HG02885 (cell line): ENCODE data around the gene LEMD2.

ENCODE experiments used
- ATAC-seq: cut with Tn5 transposase; IDR thresholded peaks from one replicate; pipeline ENCODE4 v1.9.1; 2021; ENCODE audit warnings: mild to moderate bottlenecking; ENCODE audit not compliant: unreplicated experiment, poor library complexity

LEMD2 gene

DNA sequence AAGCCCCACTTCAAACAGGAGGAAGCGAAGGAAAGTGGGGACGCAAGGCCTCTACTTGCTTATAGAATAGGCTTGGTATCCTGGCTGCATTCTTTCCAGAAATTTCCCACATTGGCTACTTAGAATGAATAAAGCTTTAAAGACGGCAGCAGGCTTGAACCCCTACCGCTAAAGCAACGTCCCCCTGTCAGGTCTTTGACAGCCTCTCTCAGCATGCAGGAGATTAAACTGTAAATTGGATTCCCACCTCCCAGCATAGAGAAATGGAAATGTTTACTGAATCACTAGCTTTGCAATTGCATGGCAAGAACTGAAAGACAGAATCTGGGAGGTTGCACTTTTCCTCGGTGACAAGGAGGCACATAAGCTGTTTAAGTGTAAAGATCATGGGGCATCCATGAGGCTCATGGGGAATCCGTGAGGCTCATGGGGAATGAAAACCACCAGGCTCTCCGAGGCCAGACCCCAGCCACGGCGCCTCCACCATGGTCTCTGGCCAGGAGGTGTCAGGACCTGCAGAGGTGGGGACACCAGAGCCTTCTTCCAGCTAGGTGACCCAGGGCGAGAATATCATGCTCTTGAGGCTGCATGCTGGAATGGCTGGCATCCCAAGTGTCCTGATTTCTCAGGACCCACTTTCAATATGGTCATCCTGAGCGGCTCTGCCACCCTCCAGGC, 10.3 kb downstream of the LEMD2 start:
- no peak for ATAC-seq

DNA sequence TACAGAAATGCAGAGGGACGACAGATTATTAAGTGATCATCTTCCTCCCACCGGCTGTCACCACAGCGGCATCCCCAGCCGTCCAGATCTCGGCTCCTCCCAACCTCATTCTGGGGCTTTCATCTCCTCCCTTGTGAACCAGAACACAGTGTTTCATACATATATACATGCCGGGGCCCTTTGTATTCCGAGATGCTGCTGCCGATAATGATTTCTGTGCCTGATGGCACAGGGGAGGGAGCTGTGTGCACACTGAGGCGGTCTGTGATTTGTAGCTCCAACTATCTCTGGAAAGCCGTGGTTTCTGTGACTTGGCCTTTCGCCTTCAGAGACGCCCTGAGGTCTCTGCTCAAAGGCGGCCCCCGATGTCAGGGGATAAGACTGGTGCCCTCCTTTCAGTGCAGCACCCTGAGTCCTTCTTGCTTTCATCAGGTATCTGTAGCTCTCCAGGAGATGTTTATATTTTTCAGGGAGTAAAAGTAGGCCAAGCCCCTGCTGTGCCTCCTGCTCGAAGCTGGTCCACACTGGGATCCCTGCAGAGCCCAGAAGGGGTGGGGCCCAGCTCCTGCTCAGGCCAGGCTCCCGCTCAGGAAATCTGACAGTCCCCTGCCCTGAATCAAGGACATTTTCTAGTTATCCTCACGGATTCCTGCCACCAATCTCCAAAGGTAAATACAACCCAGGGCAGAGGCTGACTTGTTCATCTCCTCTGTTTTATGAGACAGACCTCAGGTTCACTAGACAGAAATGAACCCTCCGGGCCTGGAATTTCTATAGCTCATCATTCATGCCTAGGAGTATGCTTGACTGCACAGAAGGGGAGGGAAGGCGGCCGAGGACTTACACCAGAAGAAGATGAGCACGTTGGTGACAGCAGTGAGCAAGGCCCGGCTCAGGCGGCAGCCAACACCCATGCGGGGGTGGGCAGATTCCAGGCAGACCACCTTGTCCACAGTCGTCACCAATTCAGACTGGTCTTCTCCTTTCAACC, 11.2 kb downstream of the LEMD2 start:
- no peak for ATAC-seq

DNA sequence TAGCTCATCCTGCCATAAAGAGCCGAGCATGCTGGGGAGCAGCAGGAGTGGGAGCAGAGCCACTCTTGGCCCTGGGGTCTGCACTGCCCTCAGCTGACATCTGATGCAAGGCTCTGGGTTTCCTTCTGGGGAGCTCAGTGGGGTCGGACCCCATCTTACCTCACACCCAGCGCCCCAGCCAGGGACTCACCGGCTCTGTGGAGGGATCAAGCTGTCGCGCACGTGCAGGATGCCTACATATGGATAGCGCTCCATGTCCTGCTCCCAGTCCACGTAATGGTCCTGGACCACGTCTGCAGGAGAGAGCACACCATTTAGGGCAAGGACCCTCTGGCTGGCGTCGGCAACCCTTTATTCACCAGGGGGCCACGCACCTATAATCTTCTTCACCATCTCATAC, 12.2 kb downstream of the LEMD2 start:
- no peak for ATAC-seq

DNA sequence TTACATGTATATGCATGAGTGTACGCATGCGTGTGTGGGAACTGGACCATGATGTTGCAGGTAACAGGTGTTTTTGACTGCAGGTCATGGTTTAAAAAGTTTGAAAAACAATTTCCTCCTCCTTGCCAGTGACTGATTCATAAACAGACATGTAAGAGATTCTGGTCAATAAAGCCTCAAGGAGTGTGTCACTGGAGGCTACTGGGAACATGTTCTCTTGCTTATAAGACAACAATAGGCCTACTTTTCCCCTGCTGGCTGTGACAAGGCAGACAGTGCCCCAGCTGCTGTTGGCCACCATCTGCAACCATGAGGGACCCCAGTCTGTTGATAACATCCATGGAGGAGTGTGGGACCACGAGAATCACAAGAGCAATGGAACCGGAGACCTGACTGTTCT, 12.7 kb downstream of the LEMD2 start:
- no peak for ATAC-seq

DNA sequence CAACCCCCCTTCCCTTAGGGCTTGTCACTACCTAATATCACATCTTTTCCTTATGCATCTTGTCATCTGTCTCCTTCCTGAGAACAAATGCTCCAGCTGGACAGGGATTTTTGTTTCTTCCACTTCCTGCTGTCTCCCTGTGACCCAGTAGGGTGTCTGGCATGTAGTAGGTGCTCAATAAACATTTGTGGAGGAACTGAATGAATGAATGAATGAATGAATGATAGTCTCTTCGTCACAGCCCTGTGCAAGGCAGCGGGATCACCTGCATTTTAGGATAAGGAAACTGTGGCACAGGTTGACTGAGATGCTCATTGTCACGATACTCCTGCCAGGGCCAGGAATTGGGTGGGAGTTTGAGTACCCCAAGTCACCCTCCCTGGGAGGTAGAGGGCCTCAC, 14.2 kb downstream of the LEMD2 start:
- no peak for ATAC-seq

DNA sequence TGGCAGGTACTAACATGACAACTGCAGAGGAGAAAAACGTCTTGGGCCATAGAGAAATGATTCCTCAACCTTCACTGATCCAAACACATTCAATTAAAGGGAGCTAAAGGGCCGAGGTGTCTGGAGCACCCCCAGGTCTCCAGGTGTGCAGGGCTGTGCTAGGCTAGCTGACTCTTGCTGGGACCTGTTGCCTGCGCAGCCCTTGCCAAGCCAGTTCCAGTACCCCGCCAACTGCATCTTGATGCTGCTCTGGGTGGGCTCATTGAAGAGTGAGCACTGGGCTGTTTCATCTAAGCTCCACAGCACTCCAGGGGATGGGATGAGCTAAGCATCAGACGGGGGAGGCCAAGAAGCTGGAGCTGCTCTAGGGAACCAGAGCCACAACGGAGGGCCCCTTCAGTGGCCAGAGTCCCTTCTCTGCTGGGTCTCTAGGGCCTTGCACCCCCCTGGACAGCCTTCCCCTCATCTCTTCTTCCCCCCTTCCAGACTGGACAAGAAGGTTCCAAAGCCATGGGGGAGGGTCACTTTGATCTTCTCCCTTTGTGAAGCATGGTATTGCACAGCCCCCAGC, 15.9 kb downstream of the LEMD2 start:
- ATAC-seq: no peak

DNA sequence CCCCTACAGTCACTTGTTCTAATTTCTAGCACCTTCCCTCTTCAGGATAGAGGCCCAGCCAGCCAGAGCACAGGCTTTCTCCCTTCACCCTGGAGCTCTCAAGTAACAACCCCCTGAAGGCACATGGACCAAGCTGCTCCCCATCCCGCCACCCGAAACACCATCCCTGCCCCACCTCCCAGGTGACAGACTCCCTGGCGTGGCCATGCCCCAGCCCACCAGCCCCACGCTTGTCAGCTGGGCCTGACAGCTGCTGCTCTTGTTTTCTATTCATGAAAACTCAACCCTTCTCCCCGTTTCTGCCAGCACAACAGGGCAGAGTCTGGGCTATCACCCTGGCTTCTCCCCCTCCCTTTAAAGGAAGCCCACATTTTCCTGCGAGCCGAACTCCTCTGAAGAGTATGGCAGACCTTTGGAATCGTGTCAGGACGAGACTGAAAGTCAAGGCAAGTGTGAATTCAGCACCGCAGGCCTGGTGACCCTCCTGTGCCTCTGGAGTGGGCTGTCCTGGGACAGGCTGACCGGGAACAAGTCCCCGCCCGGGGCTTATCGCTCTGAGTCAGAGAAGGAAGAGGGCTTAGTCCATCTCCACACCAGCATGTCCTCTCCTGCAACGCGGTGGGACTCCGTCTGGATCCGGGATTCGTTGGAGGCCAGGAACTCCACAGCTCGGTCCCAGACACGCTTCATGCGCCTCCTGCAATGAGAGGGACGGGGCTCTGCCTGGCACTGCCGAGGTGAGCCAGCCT, 16.7 kb downstream of the LEMD2 start:
- ATAC-seq: no peak

DNA sequence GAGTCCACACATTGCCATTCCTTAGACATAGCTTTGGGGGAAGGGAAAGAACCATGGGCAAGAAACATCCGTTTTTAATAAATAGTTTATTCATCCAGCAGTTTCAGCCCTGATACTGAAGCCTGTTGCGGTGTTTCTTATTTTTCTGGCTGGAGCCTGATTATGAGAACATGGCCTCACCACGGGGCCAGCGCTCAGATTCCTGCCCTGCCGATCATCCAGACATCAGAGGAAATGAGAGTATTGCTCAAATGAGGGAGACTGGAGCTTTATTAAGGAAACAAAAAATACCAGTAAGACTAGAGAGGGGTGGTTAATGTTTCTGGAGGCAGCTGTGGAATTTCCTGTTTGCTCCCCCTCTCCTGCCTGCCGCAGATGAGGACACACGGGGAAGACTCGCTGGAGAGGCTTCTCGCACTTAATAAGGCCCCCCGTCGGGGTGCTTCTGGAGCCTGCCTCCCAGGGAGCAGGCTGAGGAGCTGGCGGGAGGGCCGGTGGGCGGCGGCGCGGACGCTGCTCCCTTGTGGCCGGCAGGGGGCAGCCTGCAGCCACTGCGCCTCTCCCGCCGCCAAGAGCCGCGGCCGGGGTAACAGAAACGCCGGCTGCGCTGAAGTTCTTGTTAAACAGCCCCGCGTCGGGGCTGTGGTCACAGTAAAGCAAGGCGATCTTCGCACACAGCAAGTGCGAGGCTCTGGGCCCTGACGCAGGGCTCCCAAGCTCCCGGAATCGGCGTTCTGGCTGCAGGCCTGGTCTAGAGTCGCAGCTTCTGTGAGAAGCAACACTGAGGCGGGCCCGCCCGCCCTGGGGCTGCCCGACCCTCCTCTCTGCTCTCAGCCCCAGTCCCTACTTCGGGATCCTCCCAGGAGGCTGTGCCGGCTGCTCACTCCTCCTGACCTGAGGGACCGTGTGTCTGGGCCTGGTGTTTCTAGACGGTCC, 17.5 kb downstream of the LEMD2 start:
- ATAC-seq: peak; percentile 46

DNA sequence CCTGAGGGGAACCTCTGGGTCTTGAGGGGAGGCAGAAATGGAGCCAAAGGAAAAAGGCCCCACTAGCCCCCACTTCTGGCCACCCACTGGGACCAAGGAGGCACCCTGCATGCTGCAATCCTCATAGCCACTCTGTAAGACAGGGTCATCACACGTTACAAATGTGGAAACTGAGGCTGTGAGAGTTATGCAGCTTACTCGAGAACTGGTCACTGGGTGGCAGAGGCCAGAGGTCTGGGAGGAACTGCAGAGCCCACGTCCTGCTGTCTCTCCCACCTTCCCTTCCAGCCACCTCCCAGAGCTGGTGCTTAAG, 18.1 kb downstream of the LEMD2 start:
- ATAC-seq: no peak

DNA sequence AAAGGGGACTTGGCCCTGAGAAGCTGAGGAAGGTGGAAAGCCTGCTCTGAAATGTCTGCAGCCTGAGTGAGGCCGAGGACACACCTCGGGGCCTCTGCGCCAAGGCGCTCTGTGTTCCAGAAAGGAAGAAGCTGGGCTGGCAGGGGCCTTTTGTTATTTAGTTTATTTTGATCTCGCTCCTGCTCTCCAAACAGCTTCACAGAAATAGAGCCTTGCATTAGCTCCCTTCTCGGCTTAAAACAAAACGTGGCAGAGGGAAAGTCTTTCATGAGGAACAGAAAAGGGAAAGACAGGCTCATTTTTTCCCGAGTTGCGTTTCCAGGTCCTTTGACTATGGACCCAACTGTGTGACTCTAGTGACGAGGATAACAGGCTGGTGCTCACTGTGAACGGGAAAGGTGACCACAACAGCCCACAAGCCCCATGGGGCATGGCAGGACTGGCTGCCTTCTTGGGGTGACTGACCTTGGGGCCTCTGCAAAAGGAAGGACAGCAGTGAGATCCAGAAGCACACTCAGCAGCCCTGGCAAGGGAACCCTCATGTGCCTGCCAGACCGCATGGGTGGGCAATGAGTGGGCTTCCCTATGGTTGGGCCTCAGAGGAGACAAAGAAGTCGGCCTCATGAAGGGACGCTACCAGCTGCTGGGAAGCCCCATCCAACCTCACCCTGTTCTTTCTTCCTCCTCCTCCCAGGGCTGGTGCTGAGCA, 18.7 kb downstream of the LEMD2 start:
- no peak for ATAC-seq

DNA sequence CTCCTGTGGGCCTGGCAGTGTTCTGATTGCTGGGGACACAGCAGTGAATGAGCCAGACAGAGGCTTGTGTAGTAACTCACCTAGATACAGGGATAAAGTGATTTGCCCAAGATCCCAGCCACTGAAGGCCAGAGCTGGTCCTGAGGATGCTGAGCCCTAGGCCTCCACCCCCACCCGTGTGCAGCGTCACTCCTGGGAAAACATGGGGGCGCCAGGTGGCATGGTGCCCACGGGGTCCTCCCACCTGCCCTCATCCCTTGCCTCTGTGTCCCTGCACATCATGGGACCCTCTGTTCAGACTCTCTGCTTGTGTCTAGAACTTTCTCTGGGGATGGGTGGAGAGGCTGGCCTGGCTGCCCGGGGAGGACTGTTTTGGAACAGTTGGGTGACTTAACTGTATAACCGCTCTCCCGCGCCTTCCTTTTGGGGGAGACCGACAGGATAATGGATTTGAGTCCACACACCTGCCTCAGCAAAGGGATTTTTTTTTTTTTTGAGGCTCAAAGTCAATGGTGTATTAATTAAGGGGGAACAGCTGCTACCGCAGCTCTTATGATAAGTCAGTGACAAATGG, 19.6 kb downstream of the LEMD2 start:
- ATAC-seq: no peak

DNA sequence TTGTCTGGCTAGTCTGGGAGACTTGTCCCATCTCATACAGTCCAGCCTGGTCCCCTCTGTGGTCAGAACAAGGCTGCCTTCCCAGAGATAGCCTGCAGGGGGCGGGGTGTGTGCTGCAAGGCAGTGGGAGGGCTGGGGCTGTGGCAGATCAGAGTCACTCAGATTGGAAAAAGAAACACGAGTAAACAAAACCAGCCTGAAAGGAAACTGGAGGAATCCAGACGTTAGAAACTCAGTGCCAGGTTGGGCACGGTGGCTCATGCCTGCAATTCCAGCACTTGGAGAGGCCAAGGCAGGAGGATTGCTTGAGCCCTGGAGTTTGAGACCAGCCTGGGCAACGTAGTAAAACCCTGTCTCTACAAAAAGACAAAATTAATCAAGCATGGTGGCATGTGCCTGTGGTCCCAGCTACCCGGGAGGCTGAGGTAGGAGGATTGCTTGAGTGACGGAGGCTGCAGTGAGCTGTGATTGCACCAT, 20.2 kb downstream of the LEMD2 start:
- ATAC-seq: no peak

DNA sequence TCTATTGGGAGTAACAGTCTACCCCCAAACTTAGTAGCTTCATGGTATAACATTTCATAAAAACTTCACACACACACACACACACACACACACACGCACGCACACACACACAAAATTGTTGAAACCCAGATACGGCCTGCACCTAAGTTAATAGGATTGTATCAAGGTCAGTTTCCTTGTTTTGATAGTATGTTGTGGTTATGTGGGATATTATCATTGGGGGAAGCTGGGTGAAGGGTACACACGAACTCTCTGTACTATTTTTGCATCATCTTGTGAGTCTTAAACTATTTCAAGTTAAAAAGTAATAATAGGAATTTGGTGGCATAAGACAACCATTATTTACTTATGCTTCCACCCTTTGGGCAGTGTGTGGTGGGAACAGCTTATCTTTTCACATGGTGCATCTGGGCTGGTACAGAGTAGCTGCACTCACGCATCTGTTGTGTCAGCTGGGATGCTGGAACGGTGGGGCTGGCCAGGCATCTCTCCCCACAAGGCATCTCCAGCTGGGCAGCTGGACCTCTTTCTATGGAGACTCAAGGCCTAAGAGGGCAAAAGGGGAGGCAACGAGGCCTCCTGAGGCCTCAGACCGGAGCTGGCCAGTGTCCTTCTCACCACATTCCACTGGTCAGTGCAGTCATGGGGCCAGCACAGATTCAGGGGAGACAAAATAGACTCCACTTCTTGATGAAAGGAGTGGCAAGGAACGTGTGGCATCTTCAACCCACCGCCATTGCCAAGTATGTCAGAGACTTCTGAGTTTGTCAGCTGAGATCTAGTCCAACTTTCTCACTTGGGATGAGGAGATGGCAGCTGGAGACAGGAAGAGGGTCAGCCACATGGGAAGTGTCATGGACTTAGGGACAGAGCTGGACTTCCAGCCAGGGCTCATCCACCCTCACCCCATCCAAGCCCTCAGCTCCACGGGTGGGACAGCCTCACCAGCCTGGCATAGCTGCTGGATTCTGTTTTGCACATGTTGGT, 21.7 kb downstream of the LEMD2 start:
- ATAC-seq: no peak

DNA sequence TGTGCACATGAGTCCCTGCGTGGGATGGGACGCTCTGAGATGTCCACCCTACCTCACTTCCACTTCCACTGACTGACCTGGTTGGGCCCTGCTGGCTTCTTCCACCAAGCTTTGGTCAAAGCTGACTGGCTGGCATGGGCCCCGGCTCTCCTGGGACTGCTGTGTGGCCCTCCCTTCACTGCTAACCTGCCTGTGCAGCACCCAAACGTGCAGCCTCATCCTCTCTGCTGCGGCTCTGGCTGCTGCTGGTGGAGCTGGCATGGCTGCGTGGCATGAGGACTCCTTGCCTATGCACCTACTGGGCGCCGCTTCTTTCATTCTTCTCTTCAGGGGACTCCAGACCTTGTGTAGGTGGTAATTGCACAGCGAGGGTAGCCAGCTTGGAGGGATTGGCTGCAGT, 23.6 kb downstream of the LEMD2 start:
- ATAC-seq: no peak

DNA sequence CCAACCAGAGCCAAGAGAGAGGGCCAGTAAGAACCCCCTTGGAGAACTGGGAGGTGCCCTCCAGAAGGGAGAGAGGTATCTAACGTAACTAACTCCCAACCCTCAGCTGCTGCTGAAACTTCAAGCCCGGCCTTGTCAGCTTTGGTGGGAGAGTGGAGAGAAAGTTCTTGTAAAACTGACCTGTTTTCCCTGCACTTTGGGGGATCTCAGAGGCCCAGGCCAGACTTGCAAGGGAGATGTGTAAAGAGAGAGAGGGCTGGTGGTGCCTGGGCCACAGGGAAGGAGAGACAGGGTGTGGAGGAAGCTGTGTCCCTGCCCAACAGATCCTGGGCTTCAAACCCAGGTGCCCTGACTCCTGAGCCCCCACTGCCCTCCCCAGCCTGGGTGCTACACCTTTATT, 24.9 kb downstream of the LEMD2 start:
- no peak for ATAC-seq

DNA sequence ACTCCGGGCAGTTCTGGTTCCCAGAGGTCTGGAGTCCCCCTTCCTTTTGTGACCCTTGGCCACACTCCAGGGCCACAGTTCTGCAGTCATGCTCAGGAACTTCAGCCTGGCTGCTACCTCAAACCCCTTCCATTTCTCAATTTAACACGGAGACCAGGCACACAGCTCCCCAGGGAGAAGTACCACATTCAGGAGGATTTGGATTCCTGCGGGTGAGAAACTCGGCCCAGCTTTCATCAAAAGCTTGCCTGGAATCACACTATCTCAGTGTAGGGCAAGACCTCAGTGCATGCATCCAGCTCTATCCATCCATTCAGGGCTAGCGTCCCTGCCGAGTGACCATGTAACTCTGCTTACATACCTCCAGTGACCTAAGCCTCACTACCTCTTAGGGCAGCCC, 25.4 kb downstream of the LEMD2 start:
- ATAC-seq: no peak

DNA sequence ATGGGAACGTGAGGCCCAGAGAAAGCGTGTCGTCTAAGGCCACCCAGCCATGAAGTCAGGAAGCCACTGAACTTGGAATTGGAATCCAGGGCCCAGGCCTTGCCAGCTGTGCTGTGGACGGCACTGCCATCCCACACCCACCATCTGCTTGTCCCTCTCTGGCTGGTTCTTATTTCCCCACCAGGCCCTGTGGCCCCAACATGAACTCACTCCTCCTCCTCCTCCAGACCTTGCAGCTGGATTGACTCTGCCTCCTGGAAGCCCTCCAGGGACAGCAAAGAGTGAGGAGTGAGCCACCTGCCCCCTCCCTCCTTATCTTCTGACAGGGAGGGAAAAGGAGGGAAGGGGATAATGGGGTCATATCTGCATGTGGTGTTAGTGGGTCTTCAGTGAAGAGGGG, 26.2 kb downstream of the LEMD2 start:
- ATAC-seq: no peak
